NCI-H1417 treated with DMSO at 0.1 percent for 48 hours (cell line): ENCODE data around the gene TRAPPC12.

Experiments used
- DNase-seq: peaks from one replicate; lab custom pipeline; 2025; lab: John Stamatoyannopoulos, UW

Gene TRAPPC12

DNA sequence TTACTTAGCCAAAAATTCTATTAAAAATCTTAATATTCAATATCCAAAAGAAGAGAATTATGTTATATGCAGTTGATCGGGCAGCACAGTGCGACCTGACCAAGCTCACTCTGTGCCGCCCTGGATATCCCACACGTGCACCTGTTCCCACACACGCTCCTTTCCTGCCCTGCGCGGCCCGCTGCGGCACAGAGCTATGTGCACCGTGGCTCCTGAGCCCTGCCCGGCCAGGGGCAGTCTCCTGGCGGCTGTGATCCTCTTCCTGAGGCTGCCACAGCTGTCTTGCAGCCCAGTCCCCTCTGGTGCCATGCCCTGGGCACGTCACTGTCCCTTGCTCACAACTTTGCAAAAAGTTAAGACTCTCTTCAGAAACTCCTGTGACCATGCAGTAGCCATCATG is 29.3 kb downstream of the TRAPPC12 start:
- no peak for DNase-seq

DNA sequence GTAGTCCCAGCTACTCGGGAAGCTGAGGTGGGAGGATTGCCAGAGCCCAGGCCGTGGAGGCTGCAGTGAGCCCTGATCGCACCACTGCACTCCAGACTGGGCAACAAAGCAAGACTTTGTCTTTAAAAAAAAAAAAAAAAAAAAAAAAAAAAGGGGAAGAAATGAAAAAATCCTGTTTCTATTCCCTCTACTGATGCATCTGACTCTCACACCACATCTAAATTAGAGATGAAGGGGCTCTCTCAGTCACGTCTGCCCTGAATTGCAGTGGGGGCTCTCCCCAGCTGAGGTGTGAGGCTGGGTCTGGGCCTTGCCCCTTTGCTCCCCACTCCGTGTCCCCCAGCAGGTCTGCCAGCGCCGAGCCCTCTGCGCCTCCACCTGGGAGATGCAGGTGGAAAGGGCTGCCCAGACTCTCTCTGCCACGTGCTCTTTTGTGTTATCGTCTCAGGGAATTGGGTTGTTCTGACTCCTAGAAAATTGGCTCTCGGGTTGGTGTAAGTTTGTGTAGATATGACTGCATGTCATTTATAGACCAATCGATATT is 30.2 kb downstream of the TRAPPC12 start:
- no peak for DNase-seq

DNA sequence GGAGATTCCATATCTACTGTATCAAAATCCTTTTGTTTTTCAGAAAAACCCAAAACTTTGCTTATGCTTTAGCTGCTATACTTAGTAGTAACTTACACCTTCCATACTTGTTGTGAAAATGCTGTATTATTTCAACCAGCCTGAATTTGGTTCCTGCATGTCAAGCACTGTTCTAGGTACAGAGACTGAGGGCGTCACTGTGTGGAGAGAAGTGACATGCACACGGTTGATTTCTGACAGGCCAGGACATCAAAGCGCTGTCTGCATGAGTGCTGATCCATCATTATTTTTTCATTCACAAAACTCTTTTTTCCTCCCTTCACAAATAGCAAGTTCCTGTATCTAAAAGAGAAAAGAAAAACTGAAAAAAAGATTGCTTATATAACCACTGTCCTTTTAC is 31.6 kb downstream of the TRAPPC12 start:
- DNase-seq: no peak

DNA sequence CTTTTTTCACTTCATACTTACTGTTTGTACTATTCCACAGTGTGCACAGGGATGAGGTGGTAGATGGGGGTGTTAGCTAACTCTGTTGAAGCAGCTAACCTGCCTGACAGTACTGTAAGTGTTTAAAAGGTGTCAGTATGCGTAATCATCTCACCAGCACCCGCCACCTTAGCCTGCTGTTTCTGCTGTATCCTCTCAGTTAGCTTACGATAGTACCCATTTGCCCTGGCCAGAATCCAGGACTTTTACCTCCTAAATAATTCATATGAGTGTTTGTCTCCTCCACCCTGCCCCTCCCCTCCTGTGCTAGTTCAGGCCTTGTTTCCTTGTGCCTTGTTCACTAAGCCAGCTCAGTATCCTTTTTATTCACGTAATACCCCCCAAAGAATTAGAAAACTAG is 34.2 kb downstream of the TRAPPC12 start:
- no peak for DNase-seq

DNA sequence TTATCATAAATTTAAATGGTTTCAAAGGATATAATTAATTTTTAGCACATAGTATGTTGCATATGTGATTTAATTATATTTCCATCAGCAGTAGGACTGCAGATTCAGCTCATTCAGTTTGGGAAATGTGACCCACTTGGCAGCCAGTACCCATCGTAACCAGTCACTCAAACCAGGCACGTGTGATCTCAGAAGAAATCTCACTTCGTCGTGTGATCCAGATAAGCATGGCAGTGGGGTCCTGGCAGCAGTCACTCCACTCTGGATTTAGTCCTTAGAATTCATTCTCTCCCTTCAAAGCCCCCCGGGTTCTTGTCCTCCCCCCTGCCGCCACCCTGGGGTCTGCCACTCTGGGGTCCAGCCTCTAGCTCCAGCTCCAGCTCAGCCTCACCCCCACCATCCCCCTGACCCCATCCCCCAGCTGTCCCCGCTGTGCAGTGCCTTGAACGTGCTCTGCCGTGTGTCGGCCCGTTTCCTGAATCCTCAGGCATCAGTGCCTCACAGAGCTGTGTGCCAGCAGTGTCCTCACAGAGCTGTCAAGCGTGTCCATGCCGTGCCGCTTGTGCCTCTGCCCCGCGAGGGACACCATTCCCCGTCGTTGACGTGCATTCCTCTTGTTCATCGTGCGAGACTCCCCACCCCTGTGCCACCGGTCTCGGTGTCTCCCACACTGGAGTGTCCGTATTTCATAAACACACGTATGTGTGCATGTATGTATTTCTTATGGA is 34.8 kb downstream of the TRAPPC12 start:
- DNase-seq: no peak

DNA sequence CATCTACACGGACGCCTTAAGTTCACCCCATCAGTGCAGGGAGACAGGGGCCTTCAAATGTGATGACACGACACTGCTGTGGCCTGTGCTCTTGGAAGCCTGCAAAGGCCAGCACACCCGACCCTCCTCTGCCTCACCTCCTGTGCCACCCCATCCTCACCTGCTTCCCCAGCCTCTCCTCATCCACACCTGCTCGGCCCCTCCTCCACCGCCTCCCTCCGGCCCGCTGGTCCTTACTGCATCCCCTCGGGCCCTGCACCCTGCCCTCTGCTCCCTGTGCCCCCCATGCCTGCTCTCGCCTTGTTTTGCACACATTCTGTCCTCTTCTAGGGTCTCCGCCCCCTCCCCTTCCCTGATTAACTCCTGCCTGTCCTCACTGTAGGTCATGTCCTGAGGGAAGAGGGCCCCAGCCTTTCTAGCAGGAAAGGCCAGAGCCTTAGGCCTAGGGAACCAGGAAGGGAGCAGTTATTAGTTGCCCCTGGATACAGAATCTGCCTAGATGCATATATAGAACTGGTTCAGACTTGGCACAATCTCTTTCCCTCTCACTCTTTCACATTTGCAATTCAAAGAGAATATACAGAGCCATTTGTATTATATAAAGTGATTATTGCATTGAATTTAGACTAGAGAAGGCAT is 39.4 kb downstream of the TRAPPC12 start:
- no peak for DNase-seq

DNA sequence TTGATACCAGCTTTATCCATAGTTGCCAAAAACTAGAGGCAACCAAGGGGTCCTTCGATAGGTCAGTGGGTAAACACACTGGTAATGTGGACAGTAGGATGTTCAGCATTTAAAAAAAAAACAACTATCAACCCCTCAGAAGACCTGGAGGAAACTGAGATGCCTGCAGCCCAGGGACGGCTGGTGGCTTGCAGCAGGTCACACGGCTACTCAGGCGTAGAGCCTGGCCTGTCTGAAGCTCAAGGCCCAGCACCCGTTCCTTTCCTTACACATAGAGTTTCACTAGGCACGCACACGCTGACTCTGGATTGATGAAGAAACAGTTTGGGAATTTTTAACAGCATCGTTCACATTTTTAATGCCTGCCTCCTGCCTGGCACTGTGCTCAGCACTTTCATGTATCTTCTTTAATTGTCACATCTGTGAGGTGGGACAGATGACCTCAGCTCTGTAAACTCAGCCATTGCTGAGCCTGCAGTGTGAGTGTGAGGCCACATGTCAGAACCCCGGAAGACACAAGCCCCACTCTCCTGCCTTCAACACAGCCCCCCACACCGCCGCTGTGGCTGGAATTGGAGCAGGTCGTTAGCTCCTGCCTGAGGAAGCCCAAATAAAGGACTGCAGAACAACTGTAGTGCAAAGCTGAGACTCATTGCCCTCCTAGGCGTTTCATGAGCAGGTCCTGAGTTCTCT is 40.7 kb downstream of the TRAPPC12 start:
- no peak for DNase-seq

DNA sequence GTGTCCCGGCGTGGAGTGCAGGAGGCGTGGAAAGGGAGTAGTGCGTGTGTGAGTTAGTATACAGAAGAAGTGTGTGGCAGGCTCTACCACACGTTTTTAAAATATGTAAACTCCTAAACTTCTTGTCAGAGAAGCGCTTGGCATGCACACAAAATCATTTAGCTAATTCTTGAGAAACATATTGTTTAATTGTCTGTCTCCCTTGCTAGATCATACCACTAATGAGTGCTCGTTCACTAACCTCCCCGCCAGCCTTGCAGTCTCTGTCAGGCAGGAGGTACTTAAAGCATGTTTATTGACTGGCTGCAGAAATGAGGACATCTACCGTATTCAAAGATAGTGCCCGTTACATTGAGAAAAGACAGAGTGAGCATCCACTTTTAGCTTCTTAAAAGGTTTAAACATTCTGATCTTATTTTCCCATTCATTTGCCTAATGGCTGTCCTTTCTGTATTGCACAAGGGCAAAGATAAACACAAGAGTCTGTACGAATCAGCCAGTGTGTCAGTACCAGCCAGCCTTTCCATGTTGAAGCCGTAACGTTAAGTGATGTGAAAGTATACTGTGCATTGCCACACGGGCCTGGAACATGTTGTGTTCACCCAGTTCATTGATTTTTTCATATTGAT is 41.4 kb downstream of the TRAPPC12 start:
- no peak for DNase-seq

DNA sequence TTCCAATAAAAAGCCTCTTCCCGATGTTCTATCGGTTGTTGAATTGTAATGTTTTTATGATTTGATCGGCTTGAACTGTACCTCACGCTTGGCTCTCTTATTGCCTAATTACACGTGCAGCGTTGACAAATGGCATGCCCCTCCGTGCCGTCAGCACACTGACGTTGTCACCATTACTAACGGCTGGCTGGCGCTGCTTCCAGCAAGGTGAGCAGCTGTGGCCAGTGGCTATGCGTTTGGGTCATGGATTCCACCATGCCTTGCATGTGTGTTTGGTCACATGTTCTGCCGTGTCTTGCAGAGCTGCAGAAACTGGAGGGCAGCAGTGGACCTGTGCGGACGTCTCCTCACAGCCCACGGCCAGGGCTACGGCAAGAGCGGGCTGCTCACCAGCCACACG is 42.1 kb downstream of the TRAPPC12 start:
- no peak for DNase-seq

DNA sequence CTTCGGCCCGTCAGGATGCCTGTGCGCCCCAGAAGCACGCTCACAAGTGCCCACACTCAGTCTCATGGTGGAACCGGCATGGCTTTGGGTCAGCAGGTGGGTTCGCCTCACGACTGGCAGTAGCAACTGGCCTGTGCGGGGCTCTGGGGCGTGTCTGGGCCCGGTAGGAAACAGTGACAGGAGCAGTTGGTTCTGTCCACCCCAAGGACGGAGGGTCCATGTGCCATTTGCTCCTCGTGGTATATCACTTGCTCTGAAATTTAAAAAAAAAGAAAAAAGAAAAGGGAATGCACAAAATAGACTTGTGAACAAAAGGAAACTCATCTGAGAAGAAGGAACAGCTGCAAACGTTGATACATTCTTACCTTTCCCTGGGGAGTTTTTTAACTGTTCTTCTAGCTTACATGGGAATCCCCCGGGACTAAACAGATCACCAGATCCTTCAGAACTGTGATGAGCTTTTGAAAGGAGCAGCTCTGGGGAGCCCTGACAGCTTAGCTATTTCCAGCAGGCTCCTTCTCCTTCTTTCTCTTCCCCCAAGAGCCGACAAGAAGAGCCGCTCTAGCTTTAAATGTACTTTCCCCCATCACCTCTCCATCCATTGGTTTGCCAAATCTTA is 42.8 kb downstream of the TRAPPC12 start:
- no peak for DNase-seq

DNA sequence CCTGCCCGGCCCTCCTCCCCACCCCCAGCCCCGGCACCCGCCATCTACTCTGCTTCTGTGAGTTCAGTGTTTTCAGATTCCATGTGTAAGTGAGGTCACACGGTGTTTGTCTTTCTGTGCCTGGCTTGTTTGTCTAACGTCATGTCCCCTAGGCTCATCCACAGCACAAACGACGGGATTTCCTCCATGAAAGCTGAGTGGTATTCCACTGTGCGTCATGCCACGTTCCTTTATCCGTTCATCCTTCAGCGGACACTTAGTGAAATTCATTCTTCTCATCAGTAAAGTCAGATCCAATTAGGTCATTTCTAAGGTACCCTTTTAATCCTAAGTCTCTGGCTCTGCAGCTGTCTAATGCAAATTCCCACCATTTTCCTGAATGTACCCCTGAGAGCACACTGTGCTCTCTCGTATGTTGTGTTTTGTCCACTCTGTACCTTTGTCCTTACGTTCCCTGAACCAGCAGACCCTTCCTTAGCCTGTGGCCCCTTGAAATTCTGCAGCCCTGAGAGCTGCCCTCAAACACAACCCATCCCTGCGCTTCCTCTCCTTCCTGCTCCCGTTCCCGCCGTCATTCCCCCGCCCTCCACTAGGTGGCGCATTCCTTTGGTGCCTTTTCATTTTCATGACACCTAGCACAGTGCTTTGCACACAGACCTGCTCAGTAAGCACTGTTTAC is 44.1 kb downstream of the TRAPPC12 start:
- no peak for DNase-seq

DNA sequence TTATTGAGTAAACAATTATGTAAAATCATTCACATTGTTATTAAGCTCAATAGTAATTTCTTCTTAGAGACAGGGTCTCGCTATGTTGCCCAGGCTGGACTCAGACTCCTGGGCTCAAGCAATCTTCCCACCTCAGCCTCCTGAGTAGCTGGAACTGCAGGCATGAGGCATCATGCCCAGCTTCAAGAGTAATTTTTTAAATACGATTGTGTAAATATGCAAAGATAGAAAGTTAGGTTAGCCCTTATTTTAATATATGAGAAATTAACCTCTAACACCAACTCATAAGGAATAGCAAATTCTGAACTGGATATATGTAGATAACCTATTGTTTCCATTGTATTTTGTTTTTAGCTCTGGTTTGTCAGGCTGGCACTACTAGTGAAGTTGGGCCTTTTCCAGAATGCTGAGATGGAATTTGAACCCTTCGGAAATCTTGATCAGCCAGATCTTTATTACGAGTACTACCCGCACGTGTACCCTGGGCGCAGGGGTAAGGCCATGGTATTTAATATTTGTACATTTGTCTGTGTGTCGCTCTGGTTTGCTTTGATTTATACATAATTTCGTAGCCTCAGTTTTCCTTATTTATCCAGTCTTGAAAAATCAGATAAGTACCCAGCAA is 44.8 kb downstream of the TRAPPC12 start:
- no peak for DNase-seq

DNA sequence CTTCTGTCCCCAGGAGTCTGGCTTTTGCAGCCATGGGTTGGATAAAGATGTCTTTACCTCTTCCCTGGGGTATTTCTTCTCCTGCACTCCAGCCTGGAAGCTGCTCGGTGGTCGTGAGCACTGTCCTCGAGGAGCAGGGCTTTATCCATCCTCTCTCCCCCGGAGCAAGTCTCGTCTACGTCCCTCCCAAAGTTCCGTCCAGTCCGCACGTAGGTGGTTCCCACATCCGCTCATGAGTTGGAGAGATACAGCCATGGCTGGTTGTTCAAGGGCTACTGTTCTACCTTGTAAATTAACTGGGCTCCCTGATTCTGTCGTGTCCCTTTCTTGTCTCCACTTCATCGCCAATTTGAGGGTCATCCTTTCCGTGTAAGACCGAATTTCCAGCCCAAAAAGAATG is 47.1 kb downstream of the TRAPPC12 start:
- DNase-seq: no peak

DNA sequence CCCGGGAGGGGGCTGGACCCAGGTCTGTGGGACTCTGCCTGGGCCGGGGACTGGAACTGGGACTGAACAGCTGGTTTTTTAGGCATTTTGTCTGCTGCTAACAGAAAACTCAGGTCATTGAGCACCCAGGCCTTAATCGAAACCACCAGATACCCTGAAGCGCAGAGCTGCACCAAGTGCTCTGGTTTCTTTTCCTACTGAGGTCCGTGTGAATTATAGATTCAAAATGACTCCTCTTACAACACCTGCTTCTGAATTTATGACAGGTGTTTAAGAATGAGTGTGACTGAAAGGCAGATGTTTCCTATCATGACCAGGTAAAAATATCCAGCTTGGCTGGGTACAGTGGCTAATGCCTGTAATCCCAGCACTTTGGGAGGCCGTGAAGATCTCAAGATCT is 47.8 kb downstream of the TRAPPC12 start:
- no peak for DNase-seq

DNA sequence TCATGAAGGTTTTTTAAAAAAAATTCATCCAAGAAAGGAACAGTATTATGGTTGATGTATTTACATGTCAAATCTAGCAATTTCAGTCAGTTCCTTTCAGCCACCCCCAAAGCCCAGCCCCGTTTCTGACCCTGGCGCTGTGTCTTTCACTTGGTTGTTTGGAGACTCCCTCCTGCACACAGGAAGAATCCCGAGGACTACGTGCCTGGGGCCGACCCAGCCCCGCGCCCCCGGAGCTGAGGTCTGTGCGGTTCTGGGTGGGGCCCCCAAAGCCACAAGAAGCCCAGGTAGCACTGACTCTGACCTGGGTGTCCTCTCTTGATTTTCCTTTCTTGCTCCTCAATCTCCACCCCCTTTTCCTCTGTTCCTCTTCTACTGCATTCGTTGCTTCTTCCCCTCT is 49.1 kb downstream of the TRAPPC12 start:
- no peak for DNase-seq

DNA sequence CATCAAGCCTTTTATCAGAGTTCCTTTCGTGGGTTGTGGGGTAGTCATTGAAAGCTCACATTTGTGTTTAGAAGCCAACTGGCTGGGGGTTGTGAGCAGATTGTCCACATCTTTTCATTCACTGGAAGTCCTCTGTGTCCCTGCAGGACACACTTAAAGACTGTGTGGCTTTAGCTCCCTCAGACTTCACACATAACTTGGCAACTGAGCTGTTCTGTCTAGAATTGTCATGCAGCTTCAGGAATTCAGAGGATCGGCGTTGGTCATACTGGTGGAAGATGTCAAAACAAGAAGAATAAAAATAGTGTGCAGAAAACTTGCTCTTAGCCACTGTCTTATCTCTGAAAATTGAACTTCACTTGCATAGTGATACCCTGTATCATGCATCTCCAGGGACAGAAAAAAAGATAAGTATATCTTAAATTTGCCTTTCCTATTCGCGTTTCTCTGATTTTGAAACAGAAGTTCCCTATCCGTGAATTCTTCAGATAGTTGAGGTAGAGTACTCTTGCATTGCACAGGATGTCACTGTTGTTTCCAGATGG is 49.6 kb downstream of the TRAPPC12 start:
- no peak for DNase-seq

DNA sequence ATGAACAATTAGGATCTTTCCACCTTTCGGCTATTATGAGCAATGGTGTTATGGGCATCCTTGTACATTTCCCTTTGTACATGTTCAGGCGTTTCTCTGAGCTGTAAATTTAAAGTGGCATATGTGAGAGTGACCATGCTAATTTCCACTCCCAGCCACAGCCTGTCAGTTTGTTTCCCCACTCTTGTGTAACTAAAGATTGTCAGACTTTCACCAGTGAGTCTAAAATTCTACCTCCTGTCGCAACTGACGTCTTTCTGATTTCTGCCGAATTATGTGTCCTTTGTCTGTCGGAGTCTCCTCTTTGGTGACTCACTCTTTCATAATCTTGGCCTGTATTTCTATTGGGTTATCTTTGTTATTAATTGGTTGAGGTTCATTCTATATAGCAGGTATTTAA is 50.7 kb downstream of the TRAPPC12 start:
- no peak for DNase-seq

DNA sequence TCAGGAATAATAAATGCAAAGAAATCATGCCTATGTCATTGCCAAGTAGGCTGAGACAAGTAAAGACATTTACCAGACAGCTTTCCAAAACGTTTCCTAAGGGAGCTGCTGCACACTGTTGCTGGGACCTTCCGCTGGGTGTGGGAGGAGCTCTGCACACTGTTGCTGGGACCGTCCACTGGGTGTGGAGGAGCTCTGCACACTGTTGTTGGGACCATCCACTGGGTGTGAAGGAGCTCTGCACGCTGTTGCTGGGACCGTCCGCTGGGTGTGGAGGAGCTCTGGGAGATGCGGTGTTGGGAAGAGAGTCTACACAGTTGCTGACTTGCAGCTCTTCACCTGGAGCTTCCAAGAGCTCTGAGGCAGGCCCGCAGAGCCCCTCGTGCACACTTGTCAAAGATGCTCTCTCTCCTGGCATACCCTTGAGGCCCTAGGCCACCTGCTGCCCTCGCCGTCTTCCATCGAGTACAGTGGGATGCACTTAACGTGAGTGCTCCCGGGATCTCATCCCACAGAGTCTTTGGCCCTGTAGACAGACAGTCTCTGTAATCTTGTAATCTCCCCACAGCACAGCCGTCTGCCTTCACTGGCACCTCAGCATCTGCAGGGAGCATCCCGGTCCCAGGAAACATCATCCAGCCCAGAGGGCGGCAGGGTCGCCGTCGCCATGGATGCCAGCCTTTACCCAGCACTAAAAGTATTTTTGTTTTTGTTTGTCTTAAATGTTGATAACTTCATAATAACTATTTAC is 51.4 kb downstream of the TRAPPC12 start:
- no peak for DNase-seq

DNA sequence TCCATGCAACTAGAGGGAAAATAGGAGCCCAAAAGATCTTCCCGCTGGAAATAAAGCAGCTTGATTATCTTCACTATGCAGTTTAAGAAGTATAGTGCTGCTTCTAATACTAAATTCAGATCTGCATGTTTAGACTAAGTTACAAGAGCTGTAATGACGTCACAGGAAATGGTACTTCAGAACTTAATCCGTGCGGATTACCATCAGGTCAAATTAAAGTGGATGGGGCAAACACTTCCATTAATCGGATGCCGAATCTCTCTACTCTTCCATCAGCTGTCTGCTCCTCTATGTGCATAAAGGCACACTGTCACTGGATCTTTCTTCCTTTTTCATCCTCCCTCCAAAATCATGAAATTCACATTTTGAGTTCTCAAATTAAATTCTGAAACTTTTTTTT is 52.6 kb downstream of the TRAPPC12 start:
- no peak for DNase-seq

DNA sequence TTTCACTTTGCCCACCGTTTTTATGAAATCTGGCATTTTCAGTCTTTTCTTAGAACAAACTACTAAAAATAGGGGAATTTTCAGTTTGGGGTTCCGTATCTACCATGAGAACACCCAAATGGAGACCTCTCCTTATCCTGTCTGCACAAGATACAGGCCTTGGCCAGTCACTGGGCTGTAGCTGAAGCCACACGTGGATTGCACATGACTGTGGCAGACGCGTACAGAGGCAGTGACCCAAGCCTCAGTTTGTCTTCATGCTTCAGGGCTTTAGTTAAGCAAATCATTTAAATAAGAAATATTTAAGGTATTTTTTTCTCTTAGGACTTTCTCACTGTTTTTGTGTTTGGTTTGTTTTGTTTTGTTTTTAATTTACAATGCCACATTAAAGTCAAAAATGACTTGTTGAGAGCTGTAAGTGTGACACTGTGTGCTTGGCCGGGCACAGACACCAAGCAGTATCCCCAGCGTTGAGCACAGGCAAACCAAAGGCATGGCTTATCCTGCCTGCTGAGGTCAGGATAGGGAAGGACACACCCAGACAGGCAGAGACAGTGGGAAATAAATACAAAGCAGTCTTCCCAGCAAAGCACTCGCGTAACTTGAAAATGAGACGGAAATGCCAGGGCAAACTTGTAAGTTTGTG is 53.3 kb downstream of the TRAPPC12 start:
- no peak for DNase-seq
